BLaER1 treated with 17β-estradiol and CSF1 and Interleukin-3, amounts not matched to agents 10 nM and 100 nM (cell line): Measurements from ENCODE around the gene SLC35B2.

Experiments used
- H3K27ac ChIP-seq, 11 experiments: shearing (Covaris generic); formaldehyde crosslinking; 2 replicates each; pipeline ENCODE4 v1.8.1; 2022
- H3K27me3 ChIP-seq, 11 experiments: shearing (Covaris generic); formaldehyde crosslinking; 2 replicates each; pipeline ENCODE4 v1.8.1; 2022
- H3K36me3 ChIP-seq, 11 experiments: shearing (Covaris generic); formaldehyde crosslinking; 2 replicates each; pipeline ENCODE4 v1.8.1; 2022
- H3K4me1 ChIP-seq, 10 experiments: shearing (Covaris generic); formaldehyde crosslinking; 2 replicates each; pipeline ENCODE4 v1.8.1; 2022
- H3K4me2 ChIP-seq, 11 experiments: shearing (Covaris generic); formaldehyde crosslinking; 2 replicates each; pipeline ENCODE4 v1.8.1; 2022
- H3K4me3 ChIP-seq, 10 experiments: shearing (Covaris generic); formaldehyde crosslinking; 2 replicates each; pipeline ENCODE4 v1.8.1; 2022
- H3K9ac ChIP-seq, 11 experiments: shearing (Covaris generic); formaldehyde crosslinking; 2 replicates each; pipeline ENCODE4 v1.8.1; 2022
- H3K9me3 ChIP-seq, 11 experiments: shearing (Covaris generic); formaldehyde crosslinking; replicated peaks in 1 of 11; 2 replicates each; pipeline ENCODE4 v1.8.1; 2022
- H4K20me1 ChIP-seq, 11 experiments: shearing (Covaris generic); formaldehyde crosslinking; 2 replicates each; pipeline ENCODE4 v1.8.1; 2022
- Cebpa-rat ChIP-seq, 11 experiments: shearing (Covaris generic); IDR thresholded peaks; 2 replicates each; pipeline ENCODE4 v1.8.1; 2022

The SLC35B2 gene

GRCh38 chr6:44257025-44257752 is at the start of gene SLC35B2:
TSS of gene SLC35B2 (minus strand) at chr6:44257528. CDS start at chr6:44257410, 118 bp downstream.
- Histone ChIP-seq H3K27me3 (no peaks in the 10 kb centered on the region), H3K4me3 (peak within 1 kb of the TSS; percentile 77 to 91 (median 88)), H3K9me3 (no peaks in the 10 kb centered on the region), H3K36me3 (peaks cover 69 to 83% (median 74%) of the 10 kb centered on the region in 11 experiments), H4K20me1 (peaks cover 60 to 94% (median 86%) of the 10 kb centered on the region in 11 experiments), H3K27ac (peak within 1 kb of the TSS; percentile 75 to 93 (median 90)), H3K4me1 (peaks cover 65 to 92% (median 86%) of the 10 kb centered on the region in 10 experiments), H3K9ac (peak within 1 kb of the TSS; percentile 86 to 94 (median 90)), H3K4me2 (peak within 1 kb of the TSS; percentile 92 to 99 (median 97))
- no peak for TF ChIP-seq Cebpa-rat (IDR thresholded peaks at IDR 0.05)

GRCh38 chr6:44306710-44307109 is 49.4 kb upstream of the SLC35B2 start:
- H3K27me3 ChIP-seq: no peaks in the 10 kb centered on the region
- TF ChIP-seq Cebpa-rat (IDR thresholded peaks at IDR 0.05): no peak
- H3K27ac ChIP-seq: no peak overlapping the region
- H3K4me1 ChIP-seq: peaks cover under 1 to 17% (median 5%) of the 10 kb centered on the region in 10 experiments; a peak in 19 of 20 replicates
- H3K4me3 ChIP-seq: no peak overlapping the region
- H4K20me1 ChIP-seq: peaks cover 0 to 41% (median 10%) of the 10 kb centered on the region in 11 experiments; a peak in 9 of 22 replicates
- H3K36me3 ChIP-seq: peaks cover 95 to 100% (median 100%) of the 10 kb centered on the region in 11 experiments
- no peak overlapping the region for H3K4me2 ChIP-seq
- H3K9ac ChIP-seq: 0 out of 22 replicates have a peak overlapping the region, but pooled peaks of 1 of the 11 experiments have one; percentile 11
- no peaks in the 10 kb centered on the region for H3K9me3 ChIP-seq

GRCh38 chr6:44305200-44305725 is 47.9 kb upstream of the SLC35B2 start:
- no peak overlapping the region for H3K9ac ChIP-seq
- H3K27ac ChIP-seq: peak overlapping the region in 4 of 11 experiments; percentile 9 to 63 (median 33); a peak in 6 of 22 replicates
- H3K4me2 ChIP-seq: no peak overlapping the region
- peaks cover 0 to 17% (median 0%) of the 10 kb centered on the region in 10 experiments; a peak in 7 of 20 replicates for H3K4me1 ChIP-seq
- no peak for TF ChIP-seq Cebpa-rat (IDR thresholded peaks at IDR 0.05)
- H3K4me3 ChIP-seq: no peak overlapping the region
- no peaks in the 10 kb centered on the region for H3K9me3 ChIP-seq
- peaks cover 0 to 55% (median 10%) of the 10 kb centered on the region in 11 experiments; a peak in 10 of 22 replicates for H4K20me1 ChIP-seq
- peaks cover 90 to 100% (median 99%) of the 10 kb centered on the region in 11 experiments for H3K36me3 ChIP-seq
- peaks cover 0 to 7% (median 0%) of the 10 kb centered on the region in 11 experiments; a peak in 1 of 22 replicates for H3K27me3 ChIP-seq

- peaks cover 0 to 10% (median 1%) of the 10 kb centered on the region in 11 experiments; a peak in 14 of 22 replicates for H3K27me3 ChIP-seq
- H3K9ac ChIP-seq: no peak overlapping the region
- TF ChIP-seq Cebpa-rat (IDR thresholded peaks at IDR 0.05): no peak
- peaks cover 88 to 100% (median 97%) of the 10 kb centered on the region in 11 experiments for H3K36me3 ChIP-seq
- H3K27ac ChIP-seq: peak overlapping the region in 4 of 11 experiments; percentile 9 to 63 (median 33); a peak in 6 of 22 replicates
- H3K4me1 ChIP-seq: peaks cover 0 to 17% (median 0%) of the 10 kb centered on the region in 10 experiments; a peak in 7 of 20 replicates
- peaks cover 0 to 63% (median 10%) of the 10 kb centered on the region in 11 experiments; a peak in 12 of 22 replicates for H4K20me1 ChIP-seq
- no peak overlapping the region for H3K4me2 ChIP-seq
- no peaks in the 10 kb centered on the region for H3K9me3 ChIP-seq
- no peak overlapping the region for H3K4me3 ChIP-seq
Measured at GRCh38 chr6:44304282-44305199, 47.2 kb upstream of the SLC35B2 start.

GRCh38 chr6:44303842-44304241 is 46.5 kb upstream of the SLC35B2 start:
- Histone ChIP-seq H3K9me3 (no peaks in the 10 kb centered on the region), H3K4me1 (peaks cover 0 to 17% (median 0%) of the 10 kb centered on the region in 10 experiments; a peak in 7 of 20 replicates), H3K4me2 (no peak overlapping the region), H3K9ac (no peak overlapping the region), H3K4me3 (no peak overlapping the region), H4K20me1 (peaks cover 0 to 70% (median 17%) of the 10 kb centered on the region in 11 experiments; a peak in 16 of 22 replicates), H3K27ac (no peak overlapping the region), H3K36me3 (peaks cover 88 to 100% (median 92%) of the 10 kb centered on the region in 11 experiments), H3K27me3 (peaks cover 4 to 17% (median 8%) of the 10 kb centered on the region in 11 experiments)
- no peak for TF ChIP-seq Cebpa-rat (IDR thresholded peaks at IDR 0.05)

GRCh38 chr6:44302856-44303255 is 45.5 kb upstream of the SLC35B2 start:
- Histone ChIP-seq H3K4me3 (no peak overlapping the region), H3K9ac (peak overlapping the region in 1 of 11 experiments; percentile 15; a peak in 1 of 22 replicates), H3K27me3 (peaks cover 14 to 27% (median 18%) of the 10 kb centered on the region in 11 experiments), H3K9me3 (no peaks in the 10 kb centered on the region), H3K27ac (no peak overlapping the region), H3K4me1 (peaks cover 0 to 17% (median 0%) of the 10 kb centered on the region in 10 experiments; a peak in 7 of 20 replicates), H4K20me1 (peaks cover 0 to 80% (median 26%) of the 10 kb centered on the region in 11 experiments; a peak in 16 of 22 replicates), H3K36me3 (peaks cover 78 to 97% (median 82%) of the 10 kb centered on the region in 11 experiments), H3K4me2 (peak overlapping the region in 1 of 11 experiments; percentile 24; a peak in 2 of 22 replicates)
- no peak for TF ChIP-seq Cebpa-rat (IDR thresholded peaks at IDR 0.05)

- TF ChIP-seq Cebpa-rat (IDR thresholded peaks at IDR 0.05): no peak
- peak overlapping the region in 1 of 11 experiments; percentile 15; a peak in 1 of 22 replicates for H3K9ac ChIP-seq
- peaks cover 69 to 88% (median 74%) of the 10 kb centered on the region in 11 experiments for H3K36me3 ChIP-seq
- no peaks in the 10 kb centered on the region for H3K9me3 ChIP-seq
- H3K4me3 ChIP-seq: no peak overlapping the region
- peaks cover 22 to 36% (median 27%) of the 10 kb centered on the region in 11 experiments for H3K27me3 ChIP-seq
- H3K4me1 ChIP-seq: peaks cover 0 to 17% (median 0%) of the 10 kb centered on the region in 10 experiments; a peak in 7 of 20 replicates
- H3K4me2 ChIP-seq: peak overlapping the region in 3 of 11 experiments; percentile 11 to 24 (median 24); a peak in 5 of 22 replicates
- H4K20me1 ChIP-seq: peaks cover 0 to 88% (median 35%) of the 10 kb centered on the region in 11 experiments; a peak in 17 of 22 replicates
- H3K27ac ChIP-seq: no peak overlapping the region
Measured at GRCh38 chr6:44301782-44302564, 44.6 kb upstream of the SLC35B2 start.
